DND-41 (cell line): ENCODE measurements around the gene TTC24.

ENCODE experiments used
- ATAC-seq: fragments of 200-7000 bp; cut with Tn5 transposase; 3 replicates; pipeline ENCODE4 v1.9.1; 2021; ENCODE audit warnings: low read depth; ENCODE audit not compliant: insufficient read depth
- DNase-seq: peaks from one replicate; pipeline ENCODE4 v3.0.0-alpha.2; 2020
- H2AFZ ChIP-seq: 2 replicates; pipeline ENCODE4 v1.6.0; 2012; ENCODE audit warnings: low read depth, low read length
- H3K27ac ChIP-seq: 2 replicates; pipeline ENCODE4 v1.5.1; 2012; ENCODE audit warnings: low read length, inconsistent platforms
- H3K27me3 ChIP-seq: fragments of 200-600 bp; sonication (generic); 2 replicates; pipeline ENCODE4 v1.6.0; 2012; ENCODE audit warnings: low read length, mild to moderate bottlenecking, inconsistent platforms; ENCODE audit not compliant: insufficient read depth, poor library complexity
- H3K36me3 ChIP-seq: 2 replicates; pipeline ENCODE4 v1.5.1; 2012; ENCODE audit warnings: low read length, inconsistent platforms; ENCODE audit not compliant: insufficient read depth
- H3K4me1 ChIP-seq: 2 replicates; pipeline ENCODE4 v1.5.1; 2012; ENCODE audit warnings: mild to moderate bottlenecking, low read length; ENCODE audit not compliant: insufficient read depth
- H3K4me2 ChIP-seq: 2 replicates; pipeline ENCODE4 v1.6.0; 2012; ENCODE audit warnings: mild to moderate bottlenecking, moderate library complexity, low read length, inconsistent platforms; ENCODE audit not compliant: insufficient read depth
- H3K4me3 ChIP-seq, 2 experiments: fragments of 200-600 bp in 1 of 2; shearing (Covaris generic) in 1 of 2; 2 replicates each; pipeline ENCODE4 v1.5.1; 2012 to 2016; ENCODE audit warnings: inconsistent platforms in 2 of 2, low read length in 2 of 2, mild to moderate bottlenecking in 2 of 2, low read depth in 1 of 2, moderate library complexity in 1 of 2
- H3K79me2 ChIP-seq: 2 replicates; pipeline ENCODE4 v1.6.0; 2012; ENCODE audit warnings: low read length, inconsistent platforms; ENCODE audit not compliant: insufficient read depth
- H3K9ac ChIP-seq: 2 replicates; pipeline ENCODE4 v1.6.0; 2012; ENCODE audit warnings: low read depth, mild to moderate bottlenecking, inconsistent platforms, low read length, moderate library complexity
- H3K9me3 ChIP-seq: 2 replicates; pipeline ENCODE4 v1.5.1; 2012; ENCODE audit warnings: low read length, moderate library complexity, mild to moderate bottlenecking, inconsistent platforms; ENCODE audit not compliant: insufficient read depth, severe bottlenecking
- H4K20me1 ChIP-seq: 2 replicates; pipeline ENCODE4 v1.6.0; 2012; ENCODE audit warnings: low read length; ENCODE audit not compliant: insufficient read depth
- CTCF ChIP-seq: IDR thresholded peaks from 2 replicates; pipeline ENCODE4 v1.5.1; 2012; ENCODE audit warnings: borderline replicate concordance, low read length, moderate library complexity, mild to moderate bottlenecking; ENCODE audit not compliant: poor library complexity, severe bottlenecking; ENCODE audit errors: extremely low read depth
- EZH2 ChIP-seq: IDR thresholded peaks from 3 replicates; pipeline ENCODE4 v1.6.1; 2012; ENCODE audit warnings: borderline replicate concordance, low read depth, mild to moderate bottlenecking, moderate library complexity, low read length, inconsistent platforms; ENCODE audit not compliant: severe bottlenecking

TTC24 gene

GRCh38 chr1:156538711-156539440 is 40.6 kb upstream of the TTC24 start:
- Histone ChIP-seq H3K4me2 (no peak overlapping the region), H3K79me2 (no peaks in the 10 kb centered on the region), H3K4me3 (no peak overlapping the region), H3K27me3 (no peaks in the 10 kb centered on the region), H3K9ac (no peak overlapping the region), H3K9me3 (no peaks in the 10 kb centered on the region), H2AFZ (no peak overlapping the region), H3K27ac (no peak overlapping the region), H3K36me3 (peaks cover 65% of the 10 kb centered on the region), H4K20me1 (no peaks in the 10 kb centered on the region), H3K4me1 (no peaks in the 10 kb centered on the region)
- TF ChIP-seq EZH2, result no peak
- no peak for TF ChIP-seq CTCF
- ATAC-seq (no peak), DNase-seq (no peak)

- DNase-seq (no peak), ATAC-seq (no peak)
- H3K4me3 ChIP-seq, result no peak overlapping the region
- no peaks in the 10 kb centered on the region for H3K27me3 ChIP-seq
- H3K9me3 ChIP-seq, result no peaks in the 10 kb centered on the region
- no peak overlapping the region for H3K4me2 ChIP-seq
- H3K9ac ChIP-seq, result no peak overlapping the region
- no peaks in the 10 kb centered on the region for H3K4me1 ChIP-seq
- no peaks in the 10 kb centered on the region for H3K79me2 ChIP-seq
- H3K27ac ChIP-seq, result no peak overlapping the region
- peaks cover 58% of the 10 kb centered on the region for H3K36me3 ChIP-seq
- no peak overlapping the region for H2AFZ ChIP-seq
- no peaks in the 10 kb centered on the region for H4K20me1 ChIP-seq
- TF ChIP-seq CTCF (no peak), EZH2 (no peak)
Observed at GRCh38 chr1:156539818-156540355, 39.6 kb upstream of the TTC24 start.

GRCh38 chr1:156540955-156541354 is 38.6 kb upstream of the TTC24 start:
- TF ChIP-seq CTCF, result no peak
- TF ChIP-seq EZH2, result no peak
- DNase-seq, result no peak
- H3K9me3 ChIP-seq, result no peaks in the 10 kb centered on the region
- H3K36me3 ChIP-seq, result peaks cover 48% of the 10 kb centered on the region
- H3K79me2 ChIP-seq, result no peaks in the 10 kb centered on the region
- H3K4me3 ChIP-seq, result no peak overlapping the region
- no peaks in the 10 kb centered on the region for H3K4me1 ChIP-seq
- H2AFZ ChIP-seq, result no peak overlapping the region
- no peaks in the 10 kb centered on the region for H3K27me3 ChIP-seq
- no peak overlapping the region for H3K9ac ChIP-seq
- no peaks in the 10 kb centered on the region for H4K20me1 ChIP-seq
- no peak overlapping the region for H3K27ac ChIP-seq
- no peak for ATAC-seq
- no peak overlapping the region for H3K4me2 ChIP-seq
